ENCODE results near the gene KRTAP10-2. TPM values are rescaled to one million over a fixed set of nuclear protein-coding genes. Genes with fewer than 3 reads are reported as not detected.

The KRTAP10-2 gene
- total and polyA plus RNA-seq, 2 of the 4 experiments (the other 2 are of a cell fraction) = not detected

- Histone ChIP-seq H3K14ac (replicated peaks; ENCODE audit: low read depth, low read length) (no peak overlapping the region), H2BK15ac (ENCODE audit: low read depth, low read length) (no peak overlapping the region), H2BK120ac (ENCODE audit: low read depth, low read length) (no peak overlapping the region), H3K4me2 (ENCODE audit: low read depth, low read length) (no peak overlapping the region), H3K9ac (ENCODE audit: low read depth, low read length) (no peak overlapping the region), H4K8ac (ENCODE audit: low read depth in 2 of 2, low read length in 2 of 2) (no peak overlapping the region), H2AK9ac (replicated peaks; ENCODE audit: low read depth, low read length, poor library complexity) (no peak overlapping the region), H3K4me1 (ENCODE audit: control insufficient read depth, insufficient read depth, low read length) (no peaks in the 10 kb centered on the region), H3K36me3 (ENCODE audit: control insufficient read depth, insufficient read depth, low read length) (no peaks in the 10 kb centered on the region), H2AFZ (replicated peaks; ENCODE audit: low read length, poor library complexity) (no peak overlapping the region), H3K18ac (ENCODE audit: low read depth, low read length) (no peak overlapping the region), H3K23ac (ENCODE audit: low read depth, low read length) (no peak overlapping the region), H3K9me3 (ENCODE audit: control insufficient read depth, insufficient read depth, low read length) (peaks cover 11% of the 10 kb centered on the region), H3K56ac (ENCODE audit: extremely low read depth, insufficient read depth, low read length) (no peak overlapping the region), H4K5ac (ENCODE audit: low read depth, low read length) (no peak overlapping the region), H3K27ac (ENCODE audit: insufficient read depth, low read length) (no peak overlapping the region), H3K79me1 (ENCODE audit: low read depth in 1 of 2, low read length in 2 of 2) (no peaks in the 10 kb centered on the region), H3K4me3 (ENCODE audit: insufficient read depth, low read depth, low read length) (no peak overlapping the region), H3K9me1 (ENCODE audit: insufficient read depth, low read length) (no peaks in the 10 kb centered on the region), H3K4ac (ENCODE audit: low read depth, low read length) (no peak overlapping the region), H3K27me3 (ENCODE audit: control insufficient read depth, insufficient read depth, low read length) (no peaks in the 10 kb centered on the region; the same call in 1 of the 2 replicates), H2BK20ac (ENCODE audit: low read depth, low read length) (no peak overlapping the region), H2AK5ac (ENCODE audit: low read depth, low read length) (no peak overlapping the region), H2BK5ac (ENCODE audit: low read depth, low read length, poor library complexity, severe bottlenecking) (no peak overlapping the region), H4K91ac (ENCODE audit: insufficient read depth, low read depth, low read length) (no peak overlapping the region), H4K20me1 (ENCODE audit: insufficient read depth, low read length) (no peaks in the 10 kb centered on the region)
- DNase-seq = no peak
- no peak for TF ChIP-seq FOS (IDR thresholded peaks at IDR 0.05; ENCODE audit: low read depth, low read length)
- TF ChIP-seq, protein P1, sequence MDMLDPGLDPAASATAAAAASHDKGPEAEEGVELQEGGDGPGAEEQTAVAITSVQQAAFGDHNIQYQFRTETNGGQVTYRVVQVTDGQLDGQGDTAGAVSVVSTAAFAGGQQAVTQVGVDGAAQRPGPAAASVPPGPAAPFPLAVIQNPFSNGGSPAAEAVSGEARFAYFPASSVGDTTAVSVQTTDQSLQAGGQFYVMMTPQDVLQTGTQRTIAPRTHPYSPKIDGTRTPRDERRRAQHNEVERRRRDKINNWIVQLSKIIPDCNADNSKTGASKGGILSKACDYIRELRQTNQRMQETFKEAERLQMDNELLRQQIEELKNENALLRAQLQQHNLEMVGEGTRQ (IDR thresholded peaks at IDR 0.05; ENCODE audit: low read depth, low read length) = no peak
- no peak for TF ChIP-seq CEBPB (IDR thresholded peaks at IDR 0.05; ENCODE audit: low read depth, low read length)
- TF ChIP-seq POLR2A (IDR thresholded peaks at IDR 0.05; ENCODE audit: low read depth, low read length) = no peak
- TF ChIP-seq ELK1 (IDR thresholded peaks at IDR 0.05; ENCODE audit: borderline replicate concordance, low read depth, low read length) = no peak
- TF ChIP-seq MAZ (IDR thresholded peaks at IDR 0.05; ENCODE audit: borderline replicate concordance, low read depth, low read length) = no peak
- no peak for TF ChIP-seq MXI1 (IDR thresholded peaks at IDR 0.05; ENCODE audit: borderline replicate concordance, low read depth, low read length)
- TF ChIP-seq BHLHE40 (IDR thresholded peaks at IDR 0.05; ENCODE audit: low read depth, low read length) = no peak
- TF ChIP-seq CHD1 (IDR thresholded peaks at IDR 0.05; ENCODE audit: low read depth, low read length) = no peak
- no peak for TF ChIP-seq RCOR1 (IDR thresholded peaks at IDR 0.05; ENCODE audit: insufficient replicate concordance, low read length)
- TF ChIP-seq RFX5 (IDR thresholded peaks at IDR 0.05; ENCODE audit: low read depth, low read length) = no peak
- TF ChIP-seq, protein P2, sequence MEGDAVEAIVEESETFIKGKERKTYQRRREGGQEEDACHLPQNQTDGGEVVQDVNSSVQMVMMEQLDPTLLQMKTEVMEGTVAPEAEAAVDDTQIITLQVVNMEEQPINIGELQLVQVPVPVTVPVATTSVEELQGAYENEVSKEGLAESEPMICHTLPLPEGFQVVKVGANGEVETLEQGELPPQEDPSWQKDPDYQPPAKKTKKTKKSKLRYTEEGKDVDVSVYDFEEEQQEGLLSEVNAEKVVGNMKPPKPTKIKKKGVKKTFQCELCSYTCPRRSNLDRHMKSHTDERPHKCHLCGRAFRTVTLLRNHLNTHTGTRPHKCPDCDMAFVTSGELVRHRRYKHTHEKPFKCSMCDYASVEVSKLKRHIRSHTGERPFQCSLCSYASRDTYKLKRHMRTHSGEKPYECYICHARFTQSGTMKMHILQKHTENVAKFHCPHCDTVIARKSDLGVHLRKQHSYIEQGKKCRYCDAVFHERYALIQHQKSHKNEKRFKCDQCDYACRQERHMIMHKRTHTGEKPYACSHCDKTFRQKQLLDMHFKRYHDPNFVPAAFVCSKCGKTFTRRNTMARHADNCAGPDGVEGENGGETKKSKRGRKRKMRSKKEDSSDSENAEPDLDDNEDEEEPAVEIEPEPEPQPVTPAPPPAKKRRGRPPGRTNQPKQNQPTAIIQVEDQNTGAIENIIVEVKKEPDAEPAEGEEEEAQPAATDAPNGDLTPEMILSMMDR (conservative IDR thresholded peaks at IDR 0.05; ENCODE audit: low read depth, low read length) = no peak
- dilution Hi-C loops (cut with HindIII; ENCODE audit: low sequenced_read_pairs, unreplicated experiment) = no loop called here
- ATAC-seq (ENCODE audit: low read depth) = no peak
- 42% methylated on average over 4 of the region's 7 CpGs; no CpG with 5 or more reads in 1 of the 2 experiments for WGBS, 2 experiments (ENCODE audit: extremely low coverage in 2 of 2, insufficient read length in 1 of 2)
- ChIA-PET CTCF (no interaction called here), POLR2A (ENCODE audit: unreplicated experiment) (no interaction called here)
- BruUV-seq (replicated peaks) = no TSS peak
- intact Hi-C loops (cut with micrococcal nuclease) = no loop called here
- in situ Hi-C loops (cut with MboI; ENCODE audit: low sequenced_read_pairs) = no loop called here
Observed at GRCh38 chr21:44579833-44580144, 28.5 kb upstream of the KRTAP10-2 start.

Data from IMR-90 (cell line).